ENCODE measurements around the gene STAT5B.

DNA sequence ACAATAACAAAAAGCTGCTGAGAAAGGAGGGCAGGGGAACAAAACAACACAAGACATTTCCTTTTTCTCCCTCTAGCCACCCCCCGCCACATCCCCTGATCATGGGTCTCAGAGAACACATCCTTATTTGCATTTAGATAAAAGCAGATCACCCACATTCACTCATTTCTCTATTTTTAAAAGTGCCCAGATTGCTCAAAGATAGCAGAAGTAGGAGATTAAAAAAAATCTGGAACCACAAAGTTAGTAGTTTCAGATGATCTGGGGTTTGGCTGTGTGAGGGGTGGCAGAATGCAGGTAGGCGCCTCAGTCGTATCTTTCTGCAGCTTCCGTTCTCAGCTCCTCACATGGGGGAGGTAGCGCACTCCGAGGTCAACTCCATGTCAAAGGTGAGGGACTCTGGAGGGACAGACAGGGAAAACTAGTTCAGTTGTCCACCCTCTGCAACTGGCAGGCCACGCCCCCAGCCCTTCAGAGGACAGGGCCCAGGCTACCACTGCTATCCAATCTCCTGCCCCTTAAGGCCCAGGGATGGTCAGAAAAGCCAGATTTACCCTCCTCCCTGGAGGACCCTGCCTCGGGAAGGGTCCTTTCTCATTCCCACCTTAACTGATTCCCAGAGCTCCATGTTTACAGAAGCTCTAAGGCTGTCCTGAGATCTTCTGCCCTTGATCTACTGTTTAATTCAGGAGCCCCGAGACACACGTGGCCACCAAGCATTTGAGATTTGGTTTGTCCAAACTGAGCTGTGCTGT is 39.4 kb upstream of the STAT5B start:
- TF ChIP-seq, protein P1, sequence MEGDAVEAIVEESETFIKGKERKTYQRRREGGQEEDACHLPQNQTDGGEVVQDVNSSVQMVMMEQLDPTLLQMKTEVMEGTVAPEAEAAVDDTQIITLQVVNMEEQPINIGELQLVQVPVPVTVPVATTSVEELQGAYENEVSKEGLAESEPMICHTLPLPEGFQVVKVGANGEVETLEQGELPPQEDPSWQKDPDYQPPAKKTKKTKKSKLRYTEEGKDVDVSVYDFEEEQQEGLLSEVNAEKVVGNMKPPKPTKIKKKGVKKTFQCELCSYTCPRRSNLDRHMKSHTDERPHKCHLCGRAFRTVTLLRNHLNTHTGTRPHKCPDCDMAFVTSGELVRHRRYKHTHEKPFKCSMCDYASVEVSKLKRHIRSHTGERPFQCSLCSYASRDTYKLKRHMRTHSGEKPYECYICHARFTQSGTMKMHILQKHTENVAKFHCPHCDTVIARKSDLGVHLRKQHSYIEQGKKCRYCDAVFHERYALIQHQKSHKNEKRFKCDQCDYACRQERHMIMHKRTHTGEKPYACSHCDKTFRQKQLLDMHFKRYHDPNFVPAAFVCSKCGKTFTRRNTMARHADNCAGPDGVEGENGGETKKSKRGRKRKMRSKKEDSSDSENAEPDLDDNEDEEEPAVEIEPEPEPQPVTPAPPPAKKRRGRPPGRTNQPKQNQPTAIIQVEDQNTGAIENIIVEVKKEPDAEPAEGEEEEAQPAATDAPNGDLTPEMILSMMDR (IDR thresholded peaks at IDR 0.05), result no peak
- TF ChIP-seq POLR2AphosphoS5 (IDR thresholded peaks at IDR 0.05), result no peak

All from suprapubic skin (tissue), 3 donors.